A172 (cell line): Measurements from ENCODE around the gene FFAR1. TPM values are rescaled to one million over a fixed set of nuclear protein-coding genes. Genes with fewer than 3 reads are reported as not detected.

Experiments used
- DNase-seq: peaks from one replicate; pipeline ENCODE4 v3.0.0-alpha.2; 2015; ENCODE audit warnings: low spot score
- total RNA-seq: library from RNA; depleted of rRNA; stranded (reverse); fragments of >200 nt; shearing (Covaris generic); gene quantifications from 2 replicates; pipeline ENCODE4 v1.2.3, GENCODE V29; 2014; rRNA removed

The FFAR1 gene
- total RNA-seq, result not detected in 2 replicates

GRCh38 chr19:35347171-35347929 lies at the start of gene FFAR1:
Gene FFAR1, plus strand, starts transcription at chr19:35347902. Its CDS starts 3,650 bp downstream, at chr19:35351552.
- DNase-seq, result no peak

DNA sequence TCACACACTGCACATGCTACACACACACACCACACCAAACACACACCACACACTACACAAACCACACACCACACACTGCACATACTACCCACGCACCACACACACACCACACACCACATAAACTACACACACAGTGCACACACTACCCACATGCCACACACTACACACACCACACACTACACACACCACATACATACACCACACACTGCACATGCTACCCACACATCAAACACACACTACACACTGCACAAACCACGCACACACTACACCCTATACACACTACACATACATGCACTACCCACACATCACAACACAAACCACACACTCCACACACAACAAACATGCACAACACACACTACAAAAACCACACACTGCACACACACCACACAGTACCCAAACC lies 49.8 kb upstream of the FFAR1 start:
- no peak for DNase-seq

DNA sequence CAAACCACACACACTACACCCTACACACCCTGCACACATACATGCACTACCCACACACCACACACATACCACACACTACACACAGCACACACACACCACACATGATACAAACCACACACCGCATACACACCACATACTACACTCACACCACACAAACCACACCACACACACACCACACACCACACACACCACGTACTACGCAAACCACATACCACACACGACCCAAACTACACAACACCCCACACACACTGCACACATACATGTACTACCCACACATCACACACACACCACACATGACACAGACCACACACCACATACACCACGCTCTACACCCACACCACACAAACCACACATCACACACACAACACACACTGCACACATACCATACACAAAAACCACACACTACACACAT lies 49.1 kb upstream of the FFAR1 start:
- no peak for DNase-seq

- no peak for DNase-seq
These were observed 48.0 kb upstream of the FFAR1 start for GRCh38 chr19:35299523-35300338.

DNA sequence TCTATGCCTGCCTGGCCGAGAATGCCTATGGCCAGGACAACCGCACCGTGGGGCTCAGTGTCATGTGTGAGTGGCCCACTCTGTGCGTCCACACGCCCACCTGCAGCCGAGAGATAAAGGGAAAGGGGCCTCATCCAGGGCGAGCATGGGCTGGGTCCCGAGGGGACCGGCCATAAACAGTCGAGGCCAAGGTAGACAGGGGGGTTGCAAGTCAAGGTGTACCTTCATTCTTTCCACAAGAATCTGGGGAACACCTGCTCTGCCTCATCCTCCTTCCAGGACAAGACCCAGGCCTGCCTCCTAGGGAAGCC lies 47.4 kb upstream of the FFAR1 start:
- DNase-seq, result no peak

DNA sequence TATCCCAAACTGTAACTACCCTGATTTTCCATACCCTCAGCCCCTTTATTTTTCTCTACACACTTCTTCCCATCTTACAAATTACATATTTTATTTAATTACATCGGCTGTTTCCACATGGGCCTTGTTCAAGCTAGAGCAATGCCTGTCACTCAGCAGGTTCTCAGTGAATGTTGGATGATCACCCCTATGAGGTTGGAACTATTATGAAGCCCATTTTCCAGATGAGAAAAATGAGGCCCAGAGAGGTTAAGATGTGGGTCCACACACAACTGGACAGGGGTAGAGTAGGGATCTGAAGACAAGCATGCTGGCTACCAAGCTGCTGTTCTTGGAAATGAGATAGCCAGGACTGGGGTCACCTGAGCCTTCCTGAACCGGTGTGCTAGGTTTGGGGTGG lies 45.7 kb upstream of the FFAR1 start:
- DNase-seq, result no peak

- no peak for DNase-seq
These were observed 45.3 kb upstream of the FFAR1 start for GRCh38 chr19:35302446-35302845.

- DNase-seq, result no peak
These were observed 44.3 kb upstream of the FFAR1 start for GRCh38 chr19:35303357-35303915.

GRCh38 chr19:35304036-35304435 lies 43.7 kb upstream of the FFAR1 start:
- DNase-seq, result no peak

DNA sequence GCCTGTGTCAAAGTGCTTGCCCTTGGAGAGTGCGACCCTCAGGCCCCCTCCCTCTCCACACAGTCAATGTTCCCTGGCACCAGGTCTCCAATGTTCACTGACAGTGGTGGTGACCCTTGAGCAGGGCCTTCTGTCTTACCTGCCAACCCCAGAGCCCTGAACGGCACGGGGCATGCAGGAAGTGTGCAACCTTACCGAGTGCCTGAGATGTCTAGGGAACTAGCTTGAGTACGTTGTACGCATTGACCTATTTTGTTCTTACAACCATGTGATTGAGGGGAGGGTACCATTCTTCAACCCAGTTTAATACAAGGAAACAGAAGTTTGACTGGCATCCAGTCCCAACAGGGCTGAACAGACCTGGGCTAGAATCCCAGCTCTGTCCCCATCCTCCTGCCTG lies 42.5 kb upstream of the FFAR1 start:
- DNase-seq, result no peak

DNA sequence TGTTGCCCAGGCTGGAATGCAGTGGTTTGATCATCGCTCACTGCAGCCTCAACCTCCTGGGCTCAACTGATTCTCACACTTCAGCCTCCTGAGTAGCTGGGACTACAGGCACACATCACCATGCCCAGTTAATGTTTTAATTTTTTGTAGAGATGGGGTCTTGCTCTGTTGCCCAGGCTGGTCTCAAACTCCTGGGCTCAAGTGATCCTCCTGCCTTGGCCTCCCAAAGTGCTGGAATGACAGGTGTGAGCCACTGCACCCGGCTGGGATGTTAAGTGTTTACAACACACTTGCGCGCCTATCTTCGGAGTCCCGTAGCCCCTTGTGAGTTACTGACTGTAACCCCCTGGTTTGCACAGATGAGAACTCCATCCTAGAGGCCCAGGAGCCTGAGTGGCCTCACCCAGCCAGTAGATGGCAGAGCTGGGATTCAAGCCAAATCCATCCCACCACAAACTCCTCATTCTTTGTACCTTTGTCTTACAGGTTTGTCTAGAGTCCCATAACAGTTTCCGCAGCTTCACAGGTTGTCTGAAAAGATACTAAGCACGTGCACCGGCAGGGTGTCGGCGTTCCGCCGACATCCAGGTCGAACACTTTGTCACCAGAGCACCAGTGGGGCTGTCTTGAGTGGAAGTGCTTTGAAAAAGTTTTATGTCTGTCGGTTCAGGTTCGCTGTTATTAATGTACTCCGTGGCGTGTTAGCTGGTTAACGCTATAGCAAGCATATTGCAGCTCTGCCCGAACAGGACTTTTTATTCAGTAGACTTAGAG lies 41.0 kb upstream of the FFAR1 start:
- DNase-seq, result peak; percentile 28

DNA sequence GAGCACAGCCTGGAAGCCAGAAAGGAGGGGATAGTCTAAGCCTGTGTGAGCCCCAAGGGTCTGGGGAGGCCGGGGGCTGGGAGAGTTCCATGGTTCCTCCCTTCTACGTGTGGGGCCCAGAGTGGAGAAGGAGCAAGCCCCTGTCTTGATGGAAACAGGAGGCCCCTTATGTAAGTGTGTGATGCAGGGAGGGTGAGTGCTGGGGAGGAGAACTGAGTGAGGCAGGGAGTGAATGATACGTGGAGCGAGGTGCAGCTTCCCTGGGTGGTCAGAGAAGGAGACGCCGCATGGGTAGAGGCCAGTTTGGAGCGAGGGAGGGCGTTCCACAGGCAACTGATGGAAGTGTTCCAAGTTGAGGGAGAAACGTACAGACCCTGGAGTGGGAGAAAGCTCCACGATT lies 39.8 kb upstream of the FFAR1 start:
- no peak for DNase-seq

GRCh38 chr19:35308910-35309309 lies 38.8 kb upstream of the FFAR1 start:
- no peak for DNase-seq

GRCh38 chr19:35309481-35310279 lies 38.0 kb upstream of the FFAR1 start:
- no peak for DNase-seq

DNA sequence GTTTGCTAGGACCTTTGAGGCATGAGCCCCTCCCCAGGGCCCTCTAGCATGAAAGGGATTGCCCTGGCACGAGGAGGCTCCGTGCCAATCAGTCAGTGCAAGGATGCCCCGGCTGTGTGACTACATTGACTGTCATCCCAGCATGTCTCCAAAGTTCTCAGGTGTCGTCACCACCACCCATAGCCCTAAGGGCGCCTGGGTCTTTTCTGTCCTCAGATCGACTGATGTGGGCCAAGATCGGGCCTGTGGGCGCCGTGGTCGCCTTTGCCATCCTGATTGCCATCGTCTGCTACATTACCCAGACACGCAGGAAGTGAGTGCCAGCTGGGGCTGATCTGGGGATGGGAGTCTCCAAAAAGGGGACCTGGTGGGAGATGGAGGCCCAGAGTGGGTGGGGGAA lies 37.4 kb upstream of the FFAR1 start:
- no peak for DNase-seq

GRCh38 chr19:35310811-35311465 lies 36.8 kb upstream of the FFAR1 start:
- DNase-seq, result no peak

- no peak for DNase-seq
These were observed 35.6 kb upstream of the FFAR1 start for GRCh38 chr19:35311901-35312665.

- peak; percentile 62 for DNase-seq
These were observed 34.1 kb upstream of the FFAR1 start for GRCh38 chr19:35313587-35313986.

DNA sequence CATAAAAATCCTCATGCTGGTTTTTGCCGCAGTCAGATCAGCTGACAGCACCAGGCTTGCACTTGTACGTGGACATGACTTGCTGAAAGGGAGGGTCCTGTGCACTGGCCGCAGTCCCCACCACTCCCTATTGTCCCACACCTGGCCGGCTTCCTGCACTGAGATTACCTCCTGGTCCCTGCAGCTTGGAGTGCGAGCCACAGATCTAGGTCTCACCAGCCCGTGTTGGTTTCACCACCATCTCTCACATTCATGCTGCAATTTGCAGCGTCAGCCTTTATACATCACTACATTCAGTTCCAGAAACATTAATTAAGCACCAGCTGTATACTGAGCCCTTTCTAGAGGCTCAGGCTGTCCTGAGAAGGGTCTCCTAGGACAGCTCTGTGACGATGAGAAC lies 33.7 kb upstream of the FFAR1 start:
- no peak for DNase-seq

DNA sequence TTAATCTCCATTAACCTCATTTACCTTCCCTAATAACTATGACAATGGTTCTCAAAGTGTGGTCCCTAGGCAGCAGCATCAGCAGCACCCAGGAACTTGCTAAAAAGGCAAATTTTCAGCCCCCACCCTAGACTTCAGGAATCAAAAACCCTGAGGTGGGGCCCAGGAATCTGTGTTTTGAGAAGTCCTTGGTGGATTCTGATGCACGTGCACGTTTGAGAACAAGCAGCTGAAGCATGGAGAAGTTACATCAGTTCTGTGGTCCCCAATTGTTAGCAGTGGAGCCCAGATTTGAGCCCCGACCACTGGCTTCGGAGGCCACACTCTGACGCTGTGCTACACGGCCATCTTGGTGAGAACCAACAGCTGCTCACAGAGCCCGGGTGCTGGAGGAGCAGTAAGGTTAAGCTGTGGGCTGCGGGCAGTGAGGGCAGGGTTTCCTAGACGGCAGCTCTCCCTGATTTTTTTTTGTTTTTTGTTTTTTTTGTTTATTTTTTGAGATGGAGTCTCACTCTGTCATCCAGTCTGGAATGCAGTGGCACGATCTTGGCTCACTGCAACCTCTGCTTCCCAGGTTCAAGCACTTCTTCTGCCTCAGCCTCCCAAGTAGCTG lies 32.7 kb upstream of the FFAR1 start:
- DNase-seq, result no peak
